DND-41 (cell line): ENCODE measurements around the gene GAR1.
"Not testable (repeated sequence)": the region's sequence is repeated elsewhere in the genome, so short reads cannot be mapped to it uniquely, and the experiment has no call there.

Source experiments
- ATAC-seq: fragments of 200-7000 bp; cut with Tn5 transposase; 3 replicates; pipeline ENCODE4 v1.9.1; 2021; ENCODE audit warnings: low read depth; ENCODE audit not compliant: insufficient read depth
- DNase-seq: peaks from one replicate; pipeline ENCODE4 v3.0.0-alpha.2; 2020
- H2AFZ ChIP-seq: 2 replicates; pipeline ENCODE4 v1.6.0; 2012; ENCODE audit warnings: low read depth, low read length
- H3K27ac ChIP-seq: 2 replicates; pipeline ENCODE4 v1.5.1; 2012; ENCODE audit warnings: low read length, inconsistent platforms
- H3K27me3 ChIP-seq: fragments of 200-600 bp; sonication (generic); 2 replicates; pipeline ENCODE4 v1.6.0; 2012; ENCODE audit warnings: low read length, mild to moderate bottlenecking, inconsistent platforms; ENCODE audit not compliant: insufficient read depth, poor library complexity
- H3K36me3 ChIP-seq: 2 replicates; pipeline ENCODE4 v1.5.1; 2012; ENCODE audit warnings: low read length, inconsistent platforms; ENCODE audit not compliant: insufficient read depth
- H3K4me1 ChIP-seq: 2 replicates; pipeline ENCODE4 v1.5.1; 2012; ENCODE audit warnings: mild to moderate bottlenecking, low read length; ENCODE audit not compliant: insufficient read depth
- H3K4me2 ChIP-seq: 2 replicates; pipeline ENCODE4 v1.6.0; 2012; ENCODE audit warnings: mild to moderate bottlenecking, moderate library complexity, low read length, inconsistent platforms; ENCODE audit not compliant: insufficient read depth
- H3K4me3 ChIP-seq, 2 experiments: fragments of 200-600 bp in 1 of 2; shearing (Covaris generic) in 1 of 2; 2 replicates each; pipeline ENCODE4 v1.5.1; 2012 to 2016; ENCODE audit warnings: inconsistent platforms in 2 of 2, low read length in 2 of 2, mild to moderate bottlenecking in 2 of 2, low read depth in 1 of 2, moderate library complexity in 1 of 2
- H3K79me2 ChIP-seq: 2 replicates; pipeline ENCODE4 v1.6.0; 2012; ENCODE audit warnings: low read length, inconsistent platforms; ENCODE audit not compliant: insufficient read depth
- H3K9ac ChIP-seq: 2 replicates; pipeline ENCODE4 v1.6.0; 2012; ENCODE audit warnings: low read depth, mild to moderate bottlenecking, inconsistent platforms, low read length, moderate library complexity
- H3K9me3 ChIP-seq: 2 replicates; pipeline ENCODE4 v1.5.1; 2012; ENCODE audit warnings: low read length, moderate library complexity, mild to moderate bottlenecking, inconsistent platforms; ENCODE audit not compliant: insufficient read depth, severe bottlenecking
- H4K20me1 ChIP-seq: 2 replicates; pipeline ENCODE4 v1.6.0; 2012; ENCODE audit warnings: low read length; ENCODE audit not compliant: insufficient read depth
- EZH2 ChIP-seq: IDR thresholded peaks from 3 replicates; pipeline ENCODE4 v1.6.1; 2012; ENCODE audit warnings: borderline replicate concordance, low read depth, mild to moderate bottlenecking, moderate library complexity, low read length, inconsistent platforms; ENCODE audit not compliant: severe bottlenecking
- TF ChIP-seq, protein P1 (sequence below): IDR thresholded peaks from 2 replicates; pipeline ENCODE4 v1.5.1; 2012; ENCODE audit warnings: borderline replicate concordance, low read length, moderate library complexity, mild to moderate bottlenecking; ENCODE audit not compliant: poor library complexity, severe bottlenecking; ENCODE audit errors: extremely low read depth

Gene GAR1

DNA sequence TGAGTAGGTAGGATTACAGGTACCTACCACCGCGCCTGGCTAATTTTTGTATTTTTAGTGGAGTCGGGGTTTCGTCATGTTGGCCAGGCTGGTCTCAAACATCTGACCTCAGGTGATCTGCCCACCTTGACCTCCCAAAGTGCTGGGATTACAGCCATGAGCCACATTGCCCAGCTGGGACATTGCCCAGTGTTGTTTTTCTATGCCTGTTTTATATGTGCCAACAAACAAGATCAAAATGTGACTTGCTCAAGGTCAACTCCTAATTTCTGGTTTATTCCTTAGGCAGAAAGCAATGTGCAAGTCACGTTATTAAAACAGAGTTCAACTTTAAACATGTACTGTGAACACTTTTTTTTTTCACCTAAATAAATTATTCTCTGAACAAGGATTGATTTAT lies 35.0 kb downstream of the GAR1 start:
- H3K27me3 ChIP-seq = no peaks in the 10 kb centered on the region
- no peak for DNase-seq
- ATAC-seq = no peak

DNA sequence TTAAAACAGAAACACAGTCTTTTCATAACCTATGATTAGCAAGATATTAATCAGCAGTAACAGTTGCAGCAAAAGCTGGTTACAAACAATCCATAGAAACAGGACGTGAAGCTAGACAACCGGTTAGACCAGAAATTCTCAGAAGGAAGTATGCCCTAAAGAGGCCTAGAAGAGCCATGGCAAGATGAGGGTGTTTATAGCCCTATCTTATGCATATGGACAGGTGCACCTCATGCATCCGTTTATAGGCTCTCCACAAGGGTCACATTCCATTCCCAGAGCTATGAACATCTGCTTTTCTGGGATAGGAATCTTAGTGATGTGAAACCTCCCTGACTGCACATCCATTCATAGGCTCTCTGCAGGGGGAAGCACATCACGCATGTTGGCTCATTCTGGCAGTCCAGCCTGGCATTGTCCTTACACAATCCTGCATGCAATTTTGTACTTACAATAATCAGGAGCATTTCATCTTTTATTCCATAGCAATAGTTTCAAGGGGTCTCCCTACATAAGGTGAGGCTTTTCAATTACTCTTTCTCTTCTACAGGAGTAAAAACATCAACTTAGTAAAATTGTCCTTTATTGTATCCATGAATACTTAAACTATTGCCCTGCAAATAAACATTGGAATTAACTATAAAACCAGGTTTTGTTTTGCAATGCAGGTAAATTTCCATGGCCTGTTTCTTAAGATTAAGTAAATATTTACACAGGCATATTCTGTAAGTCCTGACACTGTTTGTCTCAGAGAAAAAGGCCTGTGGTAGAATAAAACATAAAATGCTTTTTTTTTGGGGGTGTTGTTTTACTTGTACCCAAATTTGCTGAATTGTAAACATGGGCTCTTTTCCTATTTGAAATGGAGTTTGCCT lies 44.1 kb downstream of the GAR1 start:
- H3K4me2 ChIP-seq, H3K9ac ChIP-seq, H3K79me2 ChIP-seq, H3K4me3 ChIP-seq, H3K27me3 ChIP-seq, ATAC-seq, H3K27ac ChIP-seq, H4K20me1 ChIP-seq, H2AFZ ChIP-seq, DNase-seq, H3K4me1 ChIP-seq, H3K36me3 ChIP-seq: not testable (repeated sequence)
- peaks cover 10% of the 10 kb centered on the region for H3K9me3 ChIP-seq

More for the DNA sequence above, 35.0 kb downstream of the GAR1 start:
- H3K9me3 ChIP-seq = no peaks in the 10 kb centered on the region
- no peak overlapping the region for H3K27ac ChIP-seq
- no peaks in the 10 kb centered on the region for H3K4me1 ChIP-seq
- H2AFZ ChIP-seq = no peak overlapping the region
- no peaks in the 10 kb centered on the region for H4K20me1 ChIP-seq
- no peak overlapping the region for H3K9ac ChIP-seq
- H3K79me2 ChIP-seq = no peaks in the 10 kb centered on the region
- no peak overlapping the region for H3K4me2 ChIP-seq
- no peaks in the 10 kb centered on the region for H3K36me3 ChIP-seq
- H3K4me3 ChIP-seq = no peak overlapping the region
- TF ChIP-seq, protein P1, sequence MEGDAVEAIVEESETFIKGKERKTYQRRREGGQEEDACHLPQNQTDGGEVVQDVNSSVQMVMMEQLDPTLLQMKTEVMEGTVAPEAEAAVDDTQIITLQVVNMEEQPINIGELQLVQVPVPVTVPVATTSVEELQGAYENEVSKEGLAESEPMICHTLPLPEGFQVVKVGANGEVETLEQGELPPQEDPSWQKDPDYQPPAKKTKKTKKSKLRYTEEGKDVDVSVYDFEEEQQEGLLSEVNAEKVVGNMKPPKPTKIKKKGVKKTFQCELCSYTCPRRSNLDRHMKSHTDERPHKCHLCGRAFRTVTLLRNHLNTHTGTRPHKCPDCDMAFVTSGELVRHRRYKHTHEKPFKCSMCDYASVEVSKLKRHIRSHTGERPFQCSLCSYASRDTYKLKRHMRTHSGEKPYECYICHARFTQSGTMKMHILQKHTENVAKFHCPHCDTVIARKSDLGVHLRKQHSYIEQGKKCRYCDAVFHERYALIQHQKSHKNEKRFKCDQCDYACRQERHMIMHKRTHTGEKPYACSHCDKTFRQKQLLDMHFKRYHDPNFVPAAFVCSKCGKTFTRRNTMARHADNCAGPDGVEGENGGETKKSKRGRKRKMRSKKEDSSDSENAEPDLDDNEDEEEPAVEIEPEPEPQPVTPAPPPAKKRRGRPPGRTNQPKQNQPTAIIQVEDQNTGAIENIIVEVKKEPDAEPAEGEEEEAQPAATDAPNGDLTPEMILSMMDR = no peak
- no peak for TF ChIP-seq EZH2

DNA sequence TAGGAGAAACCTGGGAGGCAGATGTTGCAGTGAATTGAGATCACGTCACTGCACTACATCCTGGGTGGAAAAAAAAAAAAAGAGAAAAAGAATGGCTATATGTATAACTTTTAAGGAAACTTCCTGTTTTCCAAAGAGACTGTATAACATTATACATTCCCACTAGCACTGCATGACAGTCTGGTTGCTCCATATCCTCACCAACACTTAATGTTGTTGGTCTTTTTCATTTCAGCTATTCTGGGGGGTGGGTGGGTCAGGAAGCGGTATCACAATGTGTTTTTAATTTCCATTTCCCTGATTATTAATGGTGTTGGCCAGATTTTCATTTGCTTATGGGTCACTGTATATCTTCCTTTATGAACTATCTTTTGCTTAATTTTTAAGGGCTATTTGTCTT lies 45.7 kb downstream of the GAR1 start:
- Histone ChIP-seq H3K4me2 (no peak overlapping the region), H3K79me2 (no peaks in the 10 kb centered on the region), H2AFZ (no peak overlapping the region), H4K20me1 (no peaks in the 10 kb centered on the region), H3K27ac (no peak overlapping the region), H3K9me3 (peaks cover 10% of the 10 kb centered on the region), H3K9ac (no peak overlapping the region), H3K27me3 (no peaks in the 10 kb centered on the region), H3K4me1 (no peaks in the 10 kb centered on the region), H3K36me3 (no peaks in the 10 kb centered on the region), H3K4me3 (no peak overlapping the region)
- TF ChIP-seq EZH2 = no peak
- TF ChIP-seq, protein P1 = no peak
- no peak for DNase-seq
- ATAC-seq = no peak

DNA sequence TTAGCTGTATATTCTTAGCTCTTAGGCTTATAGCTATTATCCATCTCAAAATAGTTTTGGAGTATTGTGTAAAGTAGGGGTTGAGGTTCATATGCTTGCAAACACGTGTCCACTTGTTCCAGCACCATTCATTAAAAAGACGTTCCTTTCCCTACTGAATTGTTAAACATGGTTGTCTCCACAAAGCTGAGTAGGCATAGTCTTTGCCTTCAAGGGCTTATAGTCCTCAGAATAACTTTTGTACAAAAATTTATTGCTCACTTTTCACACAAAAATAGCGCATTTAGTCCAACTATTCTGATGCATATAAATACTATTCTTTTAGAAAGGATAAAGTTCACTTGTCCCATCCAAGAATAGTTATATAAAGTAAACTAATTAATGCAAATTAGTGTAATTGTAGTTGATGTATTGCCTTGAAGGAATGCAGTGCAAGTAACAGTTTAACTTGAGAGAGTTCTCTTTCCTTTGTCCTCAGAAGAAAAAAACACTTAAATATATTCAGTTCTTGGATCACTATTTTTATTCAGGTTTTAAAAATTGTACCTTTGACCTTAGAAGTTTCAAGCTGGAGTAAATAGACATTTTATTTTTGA lies 46.5 kb downstream of the GAR1 start:
- H3K4me2 ChIP-seq = no peak overlapping the region
- H3K36me3 ChIP-seq = no peaks in the 10 kb centered on the region
- no peak for ATAC-seq
- TF ChIP-seq, protein P1 = no peak
- DNase-seq = no peak
- no peak overlapping the region for H3K27ac ChIP-seq
- H3K4me1 ChIP-seq = no peaks in the 10 kb centered on the region
- no peaks in the 10 kb centered on the region for H3K27me3 ChIP-seq
- H3K79me2 ChIP-seq = no peaks in the 10 kb centered on the region
- H3K9me3 ChIP-seq = peaks cover 10% of the 10 kb centered on the region
- no peak overlapping the region for H3K4me3 ChIP-seq
- no peak overlapping the region for H2AFZ ChIP-seq
- H3K9ac ChIP-seq = no peak overlapping the region
- no peaks in the 10 kb centered on the region for H4K20me1 ChIP-seq
